DMS53 treated with DMSO at 0.1 percent for 48 hours (cell line): ENCODE results near the gene MAPK8IP3.
"Not testable (repeated sequence)": the region's sequence is repeated elsewhere in the genome, so short reads cannot be mapped to it uniquely, and the experiment has no call there.

Source experiments
- DNase-seq: peaks from one replicate; lab custom pipeline; 2025; ENCODE audit not compliant: unreplicated experiment; lab: John Stamatoyannopoulos, UW

The MAPK8IP3 gene

DNA sequence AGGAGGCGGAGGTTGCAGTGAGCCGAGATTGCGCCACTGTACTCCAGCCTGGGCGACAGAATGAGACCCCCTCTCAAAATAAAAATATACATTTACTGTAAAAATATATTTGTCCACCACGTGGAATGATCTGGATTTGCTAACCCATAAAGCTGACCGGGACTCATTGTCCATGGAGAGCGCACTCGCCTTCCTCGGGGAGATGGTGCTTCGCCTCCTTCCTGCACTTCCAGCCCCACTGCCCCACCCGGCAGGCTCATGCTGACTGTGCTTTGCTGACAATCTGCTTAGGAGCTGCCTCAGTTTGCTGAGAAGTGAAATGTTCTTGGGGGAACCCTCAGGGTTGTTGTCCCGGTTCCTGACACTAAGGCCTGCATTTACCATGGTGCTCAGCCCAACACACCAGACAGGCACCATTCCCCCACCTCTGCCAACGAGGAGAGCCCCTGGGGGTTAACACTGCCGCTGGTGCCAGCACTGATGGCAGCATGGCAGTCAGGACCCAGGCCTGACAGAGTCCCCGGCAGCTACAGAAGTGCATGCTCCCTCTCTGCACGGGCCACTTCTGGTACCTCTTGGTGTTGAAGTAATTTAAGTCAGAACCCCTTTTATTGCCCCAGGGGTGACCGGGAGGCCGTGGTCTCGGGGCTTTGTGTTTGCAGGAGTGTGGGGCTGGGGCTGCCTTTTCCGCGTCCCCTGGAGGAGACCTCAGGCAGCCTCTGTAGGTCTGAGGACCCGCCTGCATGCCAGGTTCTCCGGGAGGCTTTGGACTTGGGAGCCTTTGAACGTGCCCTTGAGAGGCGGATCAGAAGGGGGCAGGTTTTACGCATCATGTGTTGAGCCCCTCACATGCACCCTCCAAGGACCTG, 79.2 kb downstream of the MAPK8IP3 start:
- DNase-seq: no peak

DNA sequence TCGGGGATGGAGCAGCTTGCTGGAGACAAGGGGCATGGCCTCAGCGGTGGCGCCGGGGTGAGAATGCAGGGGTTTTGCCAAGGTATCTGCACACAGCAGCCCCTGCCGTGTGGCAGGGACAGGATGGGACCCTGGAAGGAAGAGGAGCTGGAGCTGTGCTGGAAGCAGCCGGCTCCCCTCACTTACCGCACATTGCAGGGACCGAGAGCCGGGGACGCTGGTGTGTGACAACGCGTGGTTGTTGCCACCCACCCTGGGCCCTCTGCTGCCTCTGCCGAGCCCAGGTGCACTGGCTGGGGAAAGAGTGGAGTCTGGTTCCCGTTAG, 79.8 kb downstream of the MAPK8IP3 start:
- no peak for DNase-seq

DNA sequence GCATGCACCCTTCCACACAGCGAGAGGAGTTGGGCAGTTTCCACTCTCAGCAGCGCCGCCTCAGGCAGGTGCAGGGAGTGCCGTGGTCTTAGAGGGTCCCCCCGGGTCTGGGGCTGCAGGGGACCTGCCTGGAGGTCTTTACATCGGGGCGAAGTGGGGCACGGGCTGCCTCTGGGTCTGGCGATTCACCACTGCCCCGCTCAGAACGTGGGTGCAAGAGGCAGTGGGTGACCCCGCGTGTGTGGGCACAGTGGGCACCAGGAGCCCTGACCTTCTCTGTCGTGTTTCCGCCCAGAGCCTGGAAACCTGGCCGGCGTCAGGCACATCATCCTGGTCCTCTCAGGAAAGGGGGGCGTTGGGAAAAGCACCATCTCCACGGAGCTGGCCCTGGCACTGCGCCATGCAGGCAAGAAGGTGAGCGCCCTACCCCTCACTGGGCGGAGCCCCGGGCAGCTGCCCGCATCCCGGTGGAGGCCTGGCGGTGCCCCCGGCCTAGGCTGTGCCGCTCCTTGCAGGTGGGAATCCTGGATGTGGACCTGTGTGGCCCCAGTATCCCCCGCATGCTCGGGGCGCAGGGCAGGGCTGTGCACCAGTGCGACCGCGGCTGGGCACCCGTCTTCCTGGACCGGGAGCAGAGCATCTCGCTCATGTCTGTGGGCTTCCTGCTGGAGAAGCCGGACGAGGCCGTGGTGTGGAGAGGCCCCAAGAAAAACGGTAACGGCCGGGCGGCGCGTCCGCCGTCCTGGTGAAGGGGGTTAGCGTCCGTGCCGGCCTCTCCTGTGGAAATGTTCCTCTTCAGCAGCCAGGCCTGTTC, 80.5 kb downstream of the MAPK8IP3 start:
- DNase-seq: no peak

DNA sequence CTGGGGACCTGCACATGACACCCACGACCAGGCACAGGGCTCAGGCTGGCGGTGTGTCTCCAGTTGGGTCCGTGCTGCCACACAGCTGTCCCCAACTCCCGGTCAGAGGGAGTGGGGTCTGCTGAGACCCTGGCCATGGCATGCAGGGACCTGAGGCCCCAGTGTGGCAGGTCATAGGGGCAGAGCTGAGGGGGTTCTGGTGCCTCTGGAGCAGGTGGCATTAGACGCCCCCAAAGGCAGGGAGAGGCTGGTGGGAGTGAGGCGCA, 81.0 kb downstream of the MAPK8IP3 start:
- no peak for DNase-seq

DNA sequence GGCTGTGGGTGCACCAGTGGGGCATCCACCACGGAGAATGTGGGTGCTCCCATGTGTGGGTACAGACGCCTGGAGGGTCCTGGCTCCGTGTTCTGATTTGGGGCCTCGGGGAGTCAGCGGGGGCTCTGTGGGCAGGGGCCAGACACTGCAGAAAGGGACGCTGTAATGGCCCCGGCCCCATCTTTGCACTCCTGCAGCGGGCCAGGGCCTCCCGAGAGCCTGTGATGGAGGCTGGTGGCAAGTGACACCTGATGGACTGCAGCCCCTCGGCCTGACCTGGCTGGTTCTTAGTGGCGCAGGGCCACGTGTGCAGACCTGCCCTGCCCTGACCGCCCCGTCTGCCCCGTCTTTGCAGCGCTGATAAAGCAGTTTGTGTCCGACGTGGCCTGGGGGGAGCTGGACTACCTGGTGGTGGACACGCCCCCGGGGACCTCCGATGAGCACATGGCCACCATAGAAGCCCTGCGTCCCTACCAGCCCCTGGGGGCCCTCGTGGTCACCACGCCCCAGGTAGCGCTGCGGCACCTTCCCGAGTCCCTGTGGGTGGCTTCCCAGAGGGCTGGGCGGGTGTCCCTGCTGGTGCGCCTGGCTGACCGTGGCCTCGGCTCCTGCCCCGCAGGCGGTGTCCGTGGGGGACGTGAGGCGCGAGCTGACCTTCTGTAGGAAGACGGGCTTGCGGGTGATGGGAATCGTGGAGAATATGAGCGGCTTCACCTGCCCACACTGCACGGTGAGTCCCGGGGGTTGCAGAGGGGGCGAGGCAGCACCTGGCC, 81.5 kb downstream of the MAPK8IP3 start:
- no peak for DNase-seq

DNA sequence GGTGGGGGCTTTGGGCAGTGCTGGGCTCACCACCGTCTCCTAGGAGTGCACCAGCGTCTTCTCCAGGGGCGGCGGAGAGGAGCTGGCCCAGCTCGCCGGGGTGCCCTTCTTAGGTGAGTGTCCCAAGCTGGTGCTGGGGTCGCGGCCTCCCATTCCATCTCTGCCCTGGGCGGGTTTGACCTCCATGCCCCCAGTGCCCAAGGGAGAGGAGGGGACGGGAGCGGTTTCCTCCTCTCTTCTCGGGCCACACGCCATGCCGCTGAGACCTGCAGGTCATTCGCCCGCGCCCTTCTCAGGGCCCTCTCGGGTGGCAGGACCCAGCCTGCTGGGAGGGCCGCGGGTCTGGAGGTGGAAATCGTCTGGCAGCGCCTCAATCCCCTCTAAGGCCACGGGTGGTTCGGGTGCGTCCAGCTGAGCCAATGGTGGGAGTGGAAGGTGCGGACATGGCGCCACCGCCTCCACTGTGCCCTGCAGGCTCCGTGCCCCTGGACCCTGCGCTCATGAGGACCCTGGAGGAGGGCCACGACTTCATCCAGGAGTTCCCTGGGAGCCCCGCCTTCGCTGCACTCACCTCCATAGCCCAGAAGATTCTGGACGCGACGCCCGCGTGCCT, 82.2 kb downstream of the MAPK8IP3 start:
- no peak for DNase-seq

DNA sequence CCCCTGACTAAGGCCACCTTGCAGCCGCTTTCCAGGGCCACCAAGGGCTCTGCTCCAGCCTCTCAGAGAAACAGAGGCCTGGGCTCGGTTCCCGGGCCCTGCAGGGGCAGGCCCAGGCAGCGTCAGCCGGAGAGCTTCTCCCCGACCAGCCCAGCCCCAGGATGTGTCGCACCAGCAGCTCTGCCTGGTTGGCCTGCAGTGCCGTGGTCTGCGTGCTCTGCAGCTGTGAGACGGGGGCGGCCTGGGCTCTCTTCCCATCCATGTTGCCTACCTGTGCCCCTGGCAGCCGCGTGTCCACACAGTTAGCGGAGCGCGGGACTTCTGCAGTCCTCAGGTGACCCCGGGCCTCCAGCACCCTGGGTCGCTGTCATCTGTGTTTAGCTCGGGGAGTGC, 82.7 kb downstream of the MAPK8IP3 start:
- DNase-seq: no peak

DNA sequence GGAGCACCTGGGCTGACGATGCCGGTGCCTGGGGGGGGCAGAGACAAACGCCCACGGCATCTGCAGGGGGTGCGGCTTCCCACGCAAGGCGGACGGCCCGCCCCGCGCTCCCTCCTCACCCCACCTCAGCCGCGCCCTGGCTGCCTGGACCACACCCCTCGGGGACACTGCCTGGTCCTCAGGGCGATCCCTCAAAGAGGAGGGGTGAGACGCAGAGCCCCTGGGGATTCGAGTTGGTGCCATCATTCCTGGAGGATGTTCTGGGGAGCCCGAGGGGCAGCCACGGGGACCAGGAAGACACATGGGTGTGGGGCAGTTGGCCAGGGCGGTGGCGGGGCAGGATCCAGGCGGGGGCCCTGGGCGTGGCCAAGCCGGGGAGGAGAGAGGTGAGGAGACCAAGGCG, 83.6 kb downstream of the MAPK8IP3 start:
- DNase-seq: no peak

DNA sequence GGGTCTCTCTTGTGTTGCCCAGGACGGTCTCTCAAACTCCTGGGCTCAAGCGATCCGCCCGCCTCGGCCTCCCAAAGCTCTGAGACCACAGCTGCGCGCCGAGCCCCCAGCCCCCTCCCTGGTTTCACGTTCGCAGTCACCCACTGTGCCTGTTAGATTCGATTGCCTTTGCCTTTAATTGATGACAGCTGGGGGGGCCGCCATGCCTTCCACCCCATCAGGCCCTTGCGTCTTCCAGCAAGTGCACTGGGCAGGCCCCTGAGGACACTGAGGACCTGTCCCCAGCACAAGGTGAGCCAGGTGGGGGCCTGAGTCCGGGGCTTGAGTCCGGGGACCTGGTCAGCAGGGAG, 84.2 kb downstream of the MAPK8IP3 start:
- DNase-seq: no peak

DNA sequence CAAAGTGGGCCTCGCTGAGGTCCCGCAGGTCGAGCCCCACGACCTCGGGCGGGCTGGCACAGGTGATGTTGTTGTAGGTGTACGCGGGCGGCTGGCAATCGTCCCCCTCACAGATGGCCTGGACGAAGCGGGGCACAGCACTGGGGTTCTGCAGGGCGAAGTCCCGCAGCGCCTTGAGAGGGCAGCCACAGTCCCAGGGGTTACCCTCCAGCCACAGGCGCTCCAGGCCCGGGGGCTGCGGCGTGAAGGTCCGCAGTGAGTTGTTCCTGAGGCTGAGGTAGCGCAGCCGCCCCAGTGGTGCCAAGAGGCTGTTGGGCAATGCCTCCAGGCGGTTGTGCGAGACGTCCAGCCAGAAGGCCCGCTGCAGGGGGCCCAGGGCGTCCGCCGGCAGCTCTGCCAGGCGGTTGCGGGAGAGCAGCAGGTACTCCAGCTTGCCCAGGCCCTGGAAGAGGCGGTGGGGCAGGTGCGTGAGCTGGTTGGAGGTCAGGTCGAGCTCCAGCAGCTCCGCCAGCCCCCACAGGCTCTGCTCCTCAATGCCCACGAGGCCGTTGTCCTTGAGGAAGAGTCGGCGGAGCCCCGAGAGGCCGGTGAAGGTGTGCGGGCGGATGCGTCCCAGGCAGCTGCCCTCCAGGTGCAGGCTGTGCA, 84.7 kb downstream of the MAPK8IP3 start:
- no peak for DNase-seq

DNA sequence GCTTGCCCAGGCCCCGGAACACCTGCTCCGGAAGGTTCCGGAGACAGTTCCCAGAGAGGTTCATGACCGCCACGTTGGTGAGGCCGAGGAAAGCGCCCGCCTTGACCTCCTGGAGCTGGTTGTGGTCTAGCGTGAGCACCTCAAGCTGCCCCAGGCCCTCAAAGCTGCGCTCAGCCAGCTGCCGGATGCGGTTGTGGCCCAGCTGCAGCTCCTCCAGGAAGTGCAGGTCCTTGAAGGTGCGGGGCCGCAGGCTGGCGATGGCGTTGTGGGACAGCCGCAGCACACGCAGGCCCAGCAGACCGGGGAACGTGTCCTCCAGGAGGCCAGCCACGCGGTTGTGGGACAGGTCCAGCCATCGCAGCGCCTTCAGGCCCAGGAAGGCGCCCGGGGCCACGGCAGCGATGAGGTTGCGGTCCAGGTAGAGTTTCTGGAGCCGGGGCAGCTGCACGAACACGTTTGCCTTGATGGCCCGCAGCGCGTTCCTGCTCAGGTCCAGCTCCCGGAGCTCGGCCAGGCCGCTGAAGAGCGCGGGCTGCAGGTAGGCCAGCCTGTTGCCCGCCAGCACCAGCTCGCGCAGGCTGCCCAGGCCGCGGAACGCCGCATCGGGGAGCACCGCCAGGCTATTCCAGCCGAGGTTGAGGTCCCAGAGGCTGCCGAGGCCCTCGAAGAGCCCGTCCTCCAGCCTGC, 85.4 kb downstream of the MAPK8IP3 start:
- DNase-seq: no peak

DNA sequence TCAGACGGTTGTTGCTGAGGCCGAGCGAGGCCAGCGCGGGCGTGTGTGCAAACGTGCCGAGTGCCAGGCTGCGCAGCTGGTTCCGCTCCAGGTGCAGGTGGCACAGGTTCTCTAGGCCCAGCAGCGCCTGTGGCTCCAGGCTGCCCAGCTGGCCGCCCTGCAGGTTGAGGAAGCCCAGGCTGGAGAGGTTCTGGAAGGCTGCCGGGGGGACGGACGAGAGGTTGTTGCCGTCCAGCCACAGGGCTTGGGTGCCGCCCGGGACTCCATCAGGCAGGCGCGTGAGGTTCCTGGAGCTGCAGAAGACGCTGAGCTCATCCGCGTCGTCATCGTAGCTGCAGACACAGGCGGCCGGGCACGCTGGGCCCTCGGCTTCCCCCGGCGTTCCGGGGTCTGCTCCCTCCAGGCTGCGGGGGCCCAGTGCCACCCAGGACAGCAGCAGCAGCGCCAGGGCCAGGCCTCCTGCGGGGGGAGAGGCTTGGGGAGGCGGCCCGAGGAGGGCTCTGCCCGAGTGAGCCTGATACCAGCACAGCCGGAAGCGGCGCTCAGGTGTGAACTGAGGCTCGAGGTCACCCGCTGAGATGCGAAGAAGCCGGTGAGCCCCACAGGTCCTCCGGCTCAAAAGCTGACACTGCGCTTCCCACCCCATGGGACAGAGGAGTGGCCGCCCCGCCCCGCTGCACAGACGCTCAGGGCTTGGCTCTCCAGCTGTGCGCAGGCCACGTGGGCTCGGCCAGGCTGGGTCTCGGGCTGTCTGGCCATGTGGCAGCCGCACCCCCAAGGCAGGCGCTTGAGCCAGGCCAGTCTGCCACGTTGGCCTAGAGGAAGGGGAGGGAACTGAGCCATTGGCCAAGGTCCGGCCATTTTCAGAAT, 86.2 kb downstream of the MAPK8IP3 start:
- DNase-seq: no peak

DNA sequence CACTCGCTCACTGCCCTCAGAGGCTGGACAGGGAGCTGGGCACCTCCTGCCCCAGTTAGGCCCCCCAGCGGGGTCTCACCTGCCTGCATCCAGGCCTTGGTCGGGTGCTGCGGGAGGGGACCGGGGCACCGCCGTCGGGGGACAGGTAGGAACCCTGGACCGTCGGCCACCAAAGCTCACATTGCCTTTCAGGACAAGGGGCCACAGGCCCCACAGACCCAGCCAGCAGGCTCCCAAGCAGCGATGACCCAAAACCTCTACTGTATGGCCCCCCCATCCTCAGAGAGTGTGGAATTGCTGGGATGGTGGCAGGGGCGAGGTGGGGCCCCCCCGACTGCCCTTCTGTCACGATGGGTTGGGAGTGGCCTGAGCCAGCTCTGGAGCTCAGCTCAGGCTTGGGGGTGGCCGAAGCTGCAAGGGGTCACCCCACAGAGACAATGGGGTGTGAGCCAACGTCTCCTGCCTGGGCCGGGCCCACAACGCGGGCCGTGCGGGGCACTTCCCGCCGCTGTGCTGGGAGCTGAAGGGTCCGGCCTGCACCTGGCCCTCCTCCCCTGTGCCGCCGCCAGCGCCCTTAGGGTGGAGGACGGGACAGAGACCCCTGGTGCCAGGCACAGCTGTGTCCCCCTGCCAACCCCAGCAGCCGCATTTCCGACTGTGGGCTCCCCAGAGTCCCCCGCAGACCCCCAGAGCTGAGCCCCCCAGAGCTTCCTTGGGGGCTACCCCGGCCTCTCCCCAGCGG, 87.0 kb downstream of the MAPK8IP3 start:
- DNase-seq: no peak

DNA sequence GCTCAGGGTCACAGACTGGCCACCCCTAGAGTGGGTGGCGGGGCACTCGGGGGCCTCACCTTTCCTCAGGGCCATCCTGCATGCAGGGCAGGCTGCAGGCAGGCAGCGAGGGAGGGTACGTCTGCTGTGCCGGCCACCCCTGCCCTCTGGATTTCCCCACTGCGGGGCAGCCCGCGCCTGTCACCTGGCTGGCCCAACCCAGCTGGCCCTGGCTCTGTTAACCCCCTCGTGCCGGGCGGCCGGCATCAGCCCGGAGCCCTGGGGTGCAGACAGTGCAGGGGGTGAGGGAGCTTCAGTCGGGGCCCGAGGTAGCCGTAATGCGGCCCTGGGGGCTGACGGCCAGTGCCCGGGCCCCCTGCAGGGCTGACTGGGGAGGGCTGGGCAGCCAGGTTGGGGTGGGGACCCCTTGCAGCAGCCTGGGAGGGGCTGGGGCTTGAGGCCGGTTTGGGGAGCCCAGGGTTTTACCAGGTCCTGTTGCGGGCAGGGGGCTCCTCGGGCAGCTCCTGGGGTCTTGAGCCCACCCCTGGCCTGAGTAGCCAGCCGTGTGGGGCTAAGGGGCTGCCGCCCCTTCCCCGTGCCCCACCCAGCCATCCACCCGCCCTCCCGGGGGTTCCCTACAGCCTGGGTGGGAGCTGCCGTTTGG, 87.7 kb downstream of the MAPK8IP3 start, which contains the start of gene IGFALS:
Gene IGFALS (minus strand): TSS at position 128 of the 643 bp plus-strand sequence. CDS start 53 bp downstream, at position 75.
- no peak for DNase-seq

DNA sequence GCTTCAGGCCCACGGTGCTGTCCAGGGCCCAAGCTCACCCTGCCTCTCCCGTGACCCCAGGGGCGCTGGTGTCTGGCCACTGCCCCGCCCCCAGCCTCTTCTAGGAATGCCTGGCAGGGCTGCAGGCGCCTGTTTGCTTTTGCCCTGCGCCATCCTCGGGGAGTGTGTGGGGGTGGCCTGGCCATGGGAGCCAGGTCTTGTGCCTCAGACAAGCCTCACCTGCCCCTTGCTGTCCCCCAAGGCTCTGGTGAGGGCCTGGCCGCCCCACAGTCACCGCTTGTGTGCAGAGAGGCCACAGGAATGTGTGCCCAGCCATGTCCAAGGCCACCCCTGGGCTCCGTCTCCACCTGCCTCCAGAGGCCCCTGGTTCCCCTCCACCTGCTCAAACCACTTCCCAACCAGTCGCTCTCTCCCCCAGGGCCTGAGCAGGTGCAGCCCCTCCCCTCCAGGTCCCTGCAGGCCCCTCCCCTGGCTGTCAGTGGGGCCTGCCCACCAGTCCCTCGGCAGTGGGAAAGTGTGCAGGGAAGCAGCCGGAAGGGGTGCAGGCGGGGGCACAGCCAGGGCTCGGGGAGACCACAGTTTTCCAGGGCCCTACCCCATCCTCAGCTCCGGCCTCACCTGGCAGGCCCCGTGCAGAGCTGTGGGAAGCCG, 88.4 kb downstream of the MAPK8IP3 start:
- DNase-seq: no peak

DNA sequence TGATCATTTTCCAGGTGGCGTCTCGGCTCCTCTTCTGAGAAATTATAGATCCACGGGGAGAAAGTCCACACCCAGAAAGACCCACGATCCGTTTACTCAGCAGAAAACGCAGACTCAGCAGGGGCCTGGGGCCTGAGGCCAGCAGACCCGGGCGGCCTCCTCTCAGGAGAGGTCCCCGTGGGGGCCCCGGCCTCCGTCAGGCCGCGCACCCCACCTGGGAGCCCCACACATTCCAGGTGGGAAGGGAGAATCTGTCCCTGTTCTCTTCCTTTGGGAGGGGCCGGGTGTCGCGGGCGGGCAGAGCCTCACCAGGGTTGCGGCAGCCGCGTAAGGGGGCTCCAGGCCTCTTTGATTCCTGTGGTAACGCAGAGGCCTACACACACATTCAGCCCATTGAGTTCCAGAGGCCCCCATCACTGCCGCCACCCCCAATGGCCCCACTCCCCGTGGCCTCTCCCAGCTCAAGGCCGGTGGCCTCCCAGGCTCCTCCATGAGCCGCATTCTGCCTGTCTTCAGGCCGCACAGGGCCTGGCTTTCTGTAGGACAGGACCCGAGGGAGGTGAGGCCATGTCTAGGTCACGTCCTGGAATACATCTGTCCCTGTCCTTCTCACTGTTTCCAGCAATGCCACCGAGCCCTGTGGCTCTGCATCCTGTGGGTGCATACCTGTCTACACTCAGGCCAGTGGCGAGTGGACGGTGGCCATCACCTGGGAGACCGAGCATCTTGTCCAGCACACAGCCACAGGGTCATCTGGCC, 89.1 kb downstream of the MAPK8IP3 start:
- no peak for DNase-seq

DNA sequence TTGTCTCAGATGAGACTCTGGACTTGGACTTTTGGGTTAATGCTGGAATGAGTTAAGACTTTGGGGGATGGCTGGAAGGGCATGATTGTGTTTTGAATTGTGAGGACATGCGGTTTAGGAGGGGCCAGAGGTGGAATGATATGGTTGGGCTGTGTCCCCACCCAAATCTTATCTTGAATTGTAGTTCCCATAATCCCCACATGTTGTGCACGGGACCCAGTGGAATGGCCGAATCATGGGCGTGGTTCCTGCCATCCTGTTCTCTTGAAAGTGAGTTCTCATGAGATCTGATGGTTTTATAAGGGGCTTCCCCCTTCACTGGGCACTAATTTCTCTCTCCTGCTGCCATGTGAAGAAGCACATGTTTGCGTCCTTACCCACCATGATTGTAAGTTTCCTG, 93.3 kb downstream of the MAPK8IP3 start:
- not testable (repeated sequence) for DNase-seq
